GM12864 (cell line): ENCODE data around the gene MVB12B.

Experiments
- DNase-seq: peaks from one replicate; pipeline ENCODE4 v3.0.0-alpha.2; 2011; ENCODE audit warnings: low read depth
- H3K4me3 ChIP-seq: 2 replicates; pipeline ENCODE4 v1.5.1; 2011; ENCODE audit warnings: mild to moderate bottlenecking, low read depth, low read length, control low read depth
- CTCF ChIP-seq: IDR thresholded peaks from 2 replicates; pipeline ENCODE4 v1.5.1; 2011; ENCODE audit warnings: low read depth, mild to moderate bottlenecking, moderate library complexity, low read length, control low read depth, inconsistent platforms; ENCODE audit errors: missing control alignments

MVB12B gene

GRCh38 chr9:126480813-126481212 lies 154.2 kb downstream of the MVB12B start:
- no peak overlapping the region for H3K4me3 ChIP-seq
- DNase-seq = no peak
- no peak for TF ChIP-seq CTCF

- DNase-seq = no peak
- H3K4me3 ChIP-seq = no peak overlapping the region
- TF ChIP-seq CTCF = no peak
Observed at GRCh38 chr9:126481862-126482261, 155.2 kb downstream of the MVB12B start.

GRCh38 chr9:126482361-126483044 lies 155.9 kb downstream of the MVB12B start:
- no peak for DNase-seq
- H3K4me3 ChIP-seq = no peak overlapping the region
- TF ChIP-seq CTCF = no peak

GRCh38 chr9:126483468-126484073 lies 156.9 kb downstream of the MVB12B start:
- DNase-seq = no peak
- H3K4me3 ChIP-seq = no peak overlapping the region
- no peak for TF ChIP-seq CTCF

- no peak for DNase-seq
- TF ChIP-seq CTCF = no peak
- no peak overlapping the region for H3K4me3 ChIP-seq
Observed at GRCh38 chr9:126485662-126486061, 159.0 kb downstream of the MVB12B start.

GRCh38 chr9:126486276-126486675 lies 159.6 kb downstream of the MVB12B start:
- no peak for TF ChIP-seq CTCF
- H3K4me3 ChIP-seq = no peak overlapping the region
- DNase-seq = no peak

GRCh38 chr9:126487856-126488255 lies 161.2 kb downstream of the MVB12B start:
- H3K4me3 ChIP-seq = no peak overlapping the region
- DNase-seq = no peak
- no peak for TF ChIP-seq CTCF
